NK-92 (cell line): ENCODE results near the gene SEMA4B.
A peak's percentile ranks its signal among the peaks of the same experiment; 100 is the strongest.

Experiments used
- DNase-seq: peaks from one replicate; lab custom pipeline; 2025; ENCODE audit not compliant: unreplicated experiment; lab: John Stamatoyannopoulos, UW

SEMA4B gene

DNA sequence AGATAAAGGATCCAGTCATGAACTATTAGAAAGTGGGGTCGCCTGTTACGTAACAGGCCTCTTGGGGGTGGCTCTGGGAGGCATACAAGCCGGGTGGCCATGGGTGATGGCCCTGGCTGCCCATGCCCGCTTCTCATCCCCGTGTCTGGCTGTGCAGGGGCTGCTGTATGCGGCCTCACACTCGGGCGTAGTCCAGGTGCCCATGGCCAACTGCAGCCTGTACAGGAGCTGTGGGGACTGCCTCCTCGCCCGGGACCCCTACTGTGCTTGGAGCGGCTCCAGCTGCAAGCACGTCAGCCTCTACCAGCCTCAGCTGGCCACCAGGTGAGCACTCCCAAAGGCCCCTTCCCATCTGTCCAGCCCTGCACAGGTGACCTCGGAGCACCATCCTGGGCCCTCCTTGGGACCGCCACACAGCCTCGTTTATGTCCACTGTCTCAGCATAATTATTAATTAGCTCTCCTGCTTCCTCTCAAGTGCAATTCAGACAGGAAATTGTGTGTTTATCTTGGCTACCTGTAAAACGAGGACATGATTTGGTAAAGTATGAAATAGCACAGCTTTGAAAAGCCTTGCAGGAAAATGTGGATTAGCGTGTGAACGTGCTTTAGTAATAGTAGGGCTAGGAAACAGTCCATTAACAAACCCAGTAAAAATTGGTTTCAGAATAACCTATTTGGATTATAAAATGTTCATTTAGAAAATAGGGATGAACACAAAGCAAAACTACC, 24.5 kb downstream of the SEMA4B start:
- DNase-seq = no peak

GRCh38 chr15:90227336-90227735, 26.2 kb downstream of the SEMA4B start:
- DNase-seq = no peak

GRCh38 chr15:90227816-90228772, 27.0 kb downstream of the SEMA4B start:
- no peak for DNase-seq

DNA sequence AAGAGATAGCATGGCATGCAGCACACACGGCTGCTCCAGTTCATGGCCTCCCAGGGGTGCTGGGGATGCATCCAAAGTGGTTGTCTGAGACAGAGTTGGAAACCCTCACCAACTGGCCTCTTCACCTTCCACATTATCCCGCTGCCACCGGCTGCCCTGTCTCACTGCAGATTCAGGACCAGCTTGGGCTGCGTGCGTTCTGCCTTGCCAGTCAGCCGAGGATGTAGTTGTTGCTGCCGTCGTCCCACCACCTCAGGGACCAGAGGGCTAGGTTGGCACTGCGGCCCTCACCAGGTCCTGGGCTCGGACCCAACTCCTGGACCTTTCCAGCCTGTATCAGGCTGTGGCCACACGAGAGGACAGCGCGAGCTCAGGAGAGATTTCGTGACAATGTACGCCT, 27.8 kb downstream of the SEMA4B start:
- DNase-seq = no peak

DNA sequence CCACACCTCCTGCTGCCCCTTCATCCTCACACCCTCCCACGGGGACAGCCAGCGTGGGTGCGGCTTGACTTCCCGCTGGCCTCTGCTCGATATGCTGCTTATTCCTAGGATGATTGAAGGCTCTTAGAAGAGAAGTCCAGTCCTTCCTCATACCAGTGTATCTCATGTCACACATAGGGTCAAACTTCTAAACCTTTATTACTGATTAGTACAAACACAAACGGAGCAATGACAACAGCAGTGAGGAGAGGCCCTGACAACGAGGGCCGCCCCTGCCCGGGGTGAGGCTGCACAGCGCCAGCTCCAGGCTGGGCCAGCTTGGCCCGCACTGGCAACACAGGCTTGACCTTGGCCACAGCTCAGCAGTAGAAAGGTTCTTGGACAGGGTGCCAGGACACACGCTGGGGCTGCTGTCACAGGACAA, 29.0 kb downstream of the SEMA4B start:
- DNase-seq = no peak

DNA sequence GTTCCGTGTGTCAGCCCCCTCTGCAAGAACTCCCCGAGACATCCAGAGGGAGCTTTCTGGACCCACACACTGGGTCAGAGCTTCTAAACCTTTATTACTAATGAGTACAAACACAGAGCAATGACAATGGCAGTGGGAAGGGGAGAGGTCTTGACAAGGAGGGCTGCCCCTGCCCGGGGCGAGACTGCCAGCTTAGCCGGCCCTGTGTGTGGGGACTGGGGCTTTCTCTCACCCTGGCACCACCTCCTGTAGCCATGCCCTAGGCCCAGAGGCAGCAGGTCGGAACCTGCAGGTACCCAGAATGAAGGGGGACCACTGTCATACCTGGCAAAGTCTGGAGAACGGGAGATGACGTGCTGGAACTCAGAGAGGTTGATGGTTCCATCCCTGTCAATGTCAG, 29.5 kb downstream of the SEMA4B start:
- DNase-seq = no peak

- DNase-seq = no peak
These were observed 30.2 kb downstream of the SEMA4B start for GRCh38 chr15:90231028-90232017.

DNA sequence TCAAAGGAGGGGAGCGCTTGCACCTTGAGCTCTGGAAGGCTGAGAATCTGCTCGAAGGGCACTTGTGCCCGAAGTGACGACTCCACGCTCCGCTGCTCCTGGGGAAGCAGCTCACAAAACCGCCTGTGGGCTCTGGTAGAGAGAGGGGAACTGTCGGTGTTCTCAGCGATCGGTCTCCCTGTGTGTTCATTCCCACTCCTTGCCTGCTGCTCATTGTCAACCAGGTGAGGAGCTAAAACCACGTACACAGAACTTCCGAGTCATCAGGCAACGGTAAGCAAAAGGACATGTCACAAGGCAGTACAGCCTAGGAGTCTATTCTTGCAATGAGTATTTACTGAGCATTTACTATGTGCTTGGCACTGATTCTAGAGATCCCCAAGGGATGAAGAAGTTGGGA, 31.1 kb downstream of the SEMA4B start:
- DNase-seq = no peak

DNA sequence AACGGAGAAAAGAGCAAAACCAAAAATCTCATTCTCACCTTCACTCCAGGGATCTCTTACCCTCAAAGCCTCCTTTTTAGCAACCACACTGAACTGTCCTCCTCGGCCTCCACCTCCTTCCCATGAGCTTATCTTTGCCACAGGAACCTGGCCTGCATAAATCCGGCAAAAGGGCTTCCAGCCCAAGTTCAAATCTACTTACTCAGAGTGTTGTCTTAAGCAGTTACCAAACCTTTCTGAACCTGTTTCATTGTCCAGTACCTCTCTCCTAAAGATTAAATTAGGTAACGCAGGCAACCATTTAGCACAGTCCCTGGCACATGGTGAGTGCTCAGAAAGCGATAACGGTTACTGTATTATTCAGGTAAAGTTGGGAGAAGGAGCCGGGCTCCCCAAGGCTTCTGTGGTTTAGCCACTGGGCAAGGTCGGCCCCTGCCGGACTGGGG, 31.8 kb downstream of the SEMA4B start:
- DNase-seq = no peak

DNA sequence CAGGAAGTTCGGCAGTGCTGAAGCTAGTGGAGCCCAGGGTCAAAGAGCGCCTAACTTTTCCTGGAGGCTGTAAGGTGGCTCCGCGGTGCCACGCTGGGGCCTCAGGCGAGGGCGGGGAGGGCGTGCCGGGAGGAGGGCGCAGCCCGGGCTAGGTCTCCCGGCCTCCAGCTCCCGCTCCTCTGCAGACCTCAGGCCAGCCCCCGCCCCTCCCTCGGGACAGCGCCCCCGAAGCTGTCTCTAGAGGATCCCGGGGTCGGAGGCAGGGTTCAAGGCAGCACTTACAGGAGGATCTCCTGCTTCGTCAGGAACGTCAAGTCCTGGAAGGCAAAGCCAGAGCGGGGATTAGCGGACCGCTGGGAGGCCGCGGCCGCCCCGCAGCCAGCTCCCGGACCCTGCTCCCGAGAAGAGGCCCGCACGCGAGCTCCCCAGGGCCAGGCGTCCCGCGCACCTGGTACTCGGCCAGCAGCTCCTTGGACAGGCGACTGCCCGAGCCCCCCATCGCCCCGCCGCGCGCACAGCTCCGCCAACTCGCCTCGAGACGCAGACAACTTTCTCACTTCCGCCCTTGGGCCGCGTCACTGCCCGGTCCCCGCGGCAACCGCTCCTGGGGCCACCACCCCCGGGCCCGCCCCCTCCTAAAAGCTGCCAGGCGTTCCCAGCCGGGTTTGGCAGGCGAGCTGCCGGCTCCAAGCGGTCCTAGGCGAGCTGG, 32.4 kb downstream of the SEMA4B start, which contains the start of gene CIB1:
Gene CIB1, minus strand, starts transcription at position 555 of the 709 bp plus-strand sequence. Its CDS starts 56 bp downstream, at position 499.
- DNase-seq = peak; percentile 78

GRCh38 chr15:90234096-90234988, 33.2 kb downstream of the SEMA4B start, which contains the start of gene GDPGP1:
TSS of gene GDPGP1 (plus strand) at chr15:90234209. CDS start at chr15:90240909, 6,700 bp downstream.
- DNase-seq = no peak

DNA sequence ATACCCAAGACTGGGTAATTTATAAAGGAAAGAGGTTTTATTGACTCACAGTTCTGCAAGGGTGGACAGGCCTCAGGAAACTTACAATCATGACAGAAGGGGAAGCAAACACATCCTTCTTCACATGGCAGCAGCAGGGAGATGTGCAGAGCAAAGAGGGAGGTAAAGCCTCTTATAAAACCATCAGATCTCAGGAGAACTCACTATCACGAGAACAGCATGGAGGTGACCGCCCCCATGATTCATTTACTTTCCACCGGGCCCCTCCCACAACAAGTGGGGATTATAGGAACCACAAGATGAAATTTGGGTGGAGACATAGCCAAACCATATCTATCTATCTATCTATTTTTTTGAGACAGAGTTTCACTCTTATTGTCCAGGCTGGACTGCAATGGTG, 38.2 kb downstream of the SEMA4B start:
- DNase-seq = no peak

DNA sequence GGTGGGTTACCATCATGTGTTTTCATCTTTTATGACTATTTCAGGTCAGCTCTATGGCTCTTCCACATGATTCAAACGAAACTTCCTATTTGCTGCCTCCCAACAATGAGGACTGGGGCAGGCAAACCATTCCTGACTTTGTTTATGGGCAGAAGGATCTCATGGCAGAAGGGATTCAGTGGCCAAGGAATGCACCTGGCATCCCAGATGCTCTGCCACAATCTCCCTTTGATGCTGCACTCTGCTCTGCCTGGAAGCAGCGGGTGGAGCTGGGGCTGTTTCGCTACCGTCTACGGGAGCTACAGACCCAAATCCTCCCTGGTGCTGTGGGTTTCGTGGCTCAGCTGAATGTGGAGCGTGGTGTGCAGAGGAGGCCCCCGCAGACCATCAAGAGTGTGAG, 39.7 kb downstream of the SEMA4B start:
- DNase-seq = no peak

DNA sequence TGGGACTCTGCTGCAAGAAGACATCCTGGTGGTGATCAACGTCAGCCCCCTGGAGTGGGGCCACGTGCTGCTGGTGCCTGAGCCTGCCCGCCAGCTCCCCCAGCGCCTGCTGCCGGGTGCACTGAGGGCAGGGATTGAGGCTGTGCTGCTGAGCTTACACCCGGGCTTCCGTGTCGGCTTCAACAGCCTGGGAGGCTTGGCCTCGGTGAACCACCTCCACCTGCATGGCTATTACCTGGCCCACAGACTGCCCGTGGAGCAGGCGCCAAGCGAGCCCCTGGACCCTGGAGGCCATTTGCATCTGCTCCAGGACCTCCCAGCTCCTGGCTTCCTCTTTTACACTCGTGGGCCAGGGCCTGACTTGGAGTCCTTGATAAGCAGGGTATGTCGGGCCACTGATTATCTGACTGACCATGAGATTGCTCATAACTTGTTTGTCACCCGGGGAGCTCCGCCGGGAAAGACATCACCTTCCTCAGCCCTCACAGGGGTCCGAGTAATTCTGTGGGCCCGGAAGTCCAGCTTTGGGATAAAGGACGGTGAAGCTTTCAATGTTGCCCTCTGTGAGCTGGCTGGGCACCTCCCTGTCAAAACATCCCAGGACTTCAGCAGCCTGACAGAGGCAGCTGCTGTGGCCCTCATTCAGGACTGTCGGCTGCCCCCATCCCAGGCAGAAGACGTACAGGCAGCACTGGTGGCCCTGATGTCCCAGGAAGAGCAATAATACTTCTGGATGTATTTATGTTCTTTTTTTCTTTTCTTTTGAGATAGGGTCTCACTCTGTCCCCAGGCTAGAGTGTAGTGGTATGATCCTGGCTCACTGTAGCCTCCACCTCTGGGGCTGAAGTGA, 40.4 kb downstream of the SEMA4B start:
- no peak for DNase-seq

DNA sequence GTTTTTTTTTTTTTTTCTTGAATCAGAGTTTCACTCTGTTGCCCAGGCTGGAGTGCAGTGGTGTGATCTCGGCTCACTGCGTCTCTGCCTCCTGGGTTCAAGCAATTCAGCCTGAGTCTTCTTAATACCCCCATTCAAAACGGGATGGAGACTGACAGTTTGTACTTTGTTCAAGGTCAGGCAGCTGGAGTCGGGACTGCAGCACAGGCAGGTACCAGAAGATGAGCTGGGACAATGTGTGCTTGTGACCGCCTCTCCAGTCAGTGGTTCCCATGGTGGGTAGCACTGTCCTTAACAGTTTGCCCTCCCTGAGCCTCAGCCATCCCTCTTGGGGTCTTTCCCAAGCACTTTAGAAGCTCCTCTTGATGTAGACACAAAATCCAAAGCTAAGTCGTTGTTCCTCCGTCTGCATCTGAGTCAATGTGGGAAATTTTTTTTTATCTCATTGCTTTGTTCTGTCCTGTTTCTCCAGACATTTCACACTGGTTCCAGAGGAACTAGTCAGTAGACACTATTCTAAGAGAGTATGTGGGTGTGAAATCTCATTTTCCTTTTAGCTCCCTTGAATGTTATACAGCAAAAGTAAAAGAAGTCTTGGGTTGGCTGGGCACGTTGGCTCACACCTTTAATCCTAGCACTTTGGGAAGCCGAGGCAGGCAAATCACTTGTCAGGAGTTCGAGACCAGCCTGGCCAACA, 43.0 kb downstream of the SEMA4B start:
- no peak for DNase-seq

- DNase-seq = no peak
These were observed 47.7 kb downstream of the SEMA4B start for GRCh38 chr15:90248789-90249202.

DNA sequence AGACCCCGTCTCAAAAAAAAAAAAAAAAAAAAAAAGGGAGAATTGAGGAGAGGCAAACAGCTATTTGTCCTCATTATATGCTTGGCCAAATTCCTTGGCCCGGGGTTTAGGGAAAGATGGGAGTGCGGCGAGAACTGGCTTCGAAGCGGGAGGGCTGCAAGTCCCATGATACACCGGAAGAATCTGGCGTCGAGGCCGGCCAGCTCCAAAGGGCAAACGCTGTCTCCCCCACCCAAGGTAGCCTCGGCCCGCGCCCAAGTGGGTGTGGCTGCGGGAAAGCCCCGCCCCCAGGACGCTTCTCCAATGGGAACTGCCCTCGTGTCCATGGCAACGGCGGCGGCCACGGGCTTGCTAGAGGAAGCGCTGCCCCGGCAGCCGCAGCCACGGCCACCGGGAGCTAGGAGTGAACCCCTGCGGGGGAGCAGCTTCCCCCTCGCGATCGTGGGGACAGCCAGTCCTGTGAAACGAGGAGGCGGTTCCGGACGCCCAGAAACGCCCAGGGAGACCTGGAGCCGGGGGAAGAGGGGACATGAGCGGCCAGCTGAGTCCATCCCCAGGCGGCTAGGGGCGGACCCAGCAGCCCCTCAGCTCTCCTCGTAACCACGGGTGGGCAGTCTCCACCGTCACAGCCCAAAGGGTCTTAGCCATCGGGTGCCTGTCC, 48.2 kb downstream of the SEMA4B start, which contains the start of gene TTLL13:
Gene TTLL13, plus strand, starts transcription at position 354 of the 661 bp plus-strand sequence. CDS start 1,075 bp downstream, outside the sequence.
- no peak for DNase-seq
